ENCODE results near the gene ECI2.

DNA sequence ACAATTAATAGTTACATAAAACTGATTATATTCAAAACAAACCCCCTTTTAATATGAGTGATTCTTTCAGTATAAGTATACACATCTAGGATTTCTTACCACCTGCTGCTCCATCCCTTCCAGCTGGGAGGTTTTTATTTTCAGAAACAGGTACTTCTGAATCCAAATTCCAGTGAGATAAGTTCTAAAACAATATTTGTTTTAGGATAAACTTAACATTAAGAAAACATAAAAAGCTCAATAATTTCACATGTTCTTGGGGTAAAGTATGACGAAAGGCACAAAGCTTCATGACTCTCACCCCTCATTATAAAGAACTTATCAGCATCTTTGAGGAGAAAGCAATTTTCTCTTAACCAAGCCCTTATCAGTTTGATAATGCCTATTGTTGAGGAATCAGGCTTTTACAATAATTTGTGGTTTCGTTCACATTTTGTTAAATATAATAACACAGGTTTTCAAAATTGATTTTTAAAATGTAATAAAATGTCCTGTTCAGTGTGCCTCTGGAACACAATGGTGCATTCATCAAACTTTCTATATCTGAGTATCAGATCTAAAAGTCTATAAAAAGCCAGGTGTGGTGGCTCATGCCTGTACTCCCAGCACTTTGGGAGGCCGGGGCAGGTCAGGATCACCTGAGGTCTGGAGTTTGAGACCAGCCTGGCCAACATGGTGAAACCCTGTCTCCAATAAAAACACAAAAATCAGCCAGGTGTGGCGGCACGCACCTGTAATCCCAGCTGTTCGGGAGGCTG, 60.7 kb downstream of the ECI2 start:
- no peak for TF ChIP-seq POLR2A (IDR thresholded peaks at IDR 0.05)
- TF ChIP-seq, protein P1, sequence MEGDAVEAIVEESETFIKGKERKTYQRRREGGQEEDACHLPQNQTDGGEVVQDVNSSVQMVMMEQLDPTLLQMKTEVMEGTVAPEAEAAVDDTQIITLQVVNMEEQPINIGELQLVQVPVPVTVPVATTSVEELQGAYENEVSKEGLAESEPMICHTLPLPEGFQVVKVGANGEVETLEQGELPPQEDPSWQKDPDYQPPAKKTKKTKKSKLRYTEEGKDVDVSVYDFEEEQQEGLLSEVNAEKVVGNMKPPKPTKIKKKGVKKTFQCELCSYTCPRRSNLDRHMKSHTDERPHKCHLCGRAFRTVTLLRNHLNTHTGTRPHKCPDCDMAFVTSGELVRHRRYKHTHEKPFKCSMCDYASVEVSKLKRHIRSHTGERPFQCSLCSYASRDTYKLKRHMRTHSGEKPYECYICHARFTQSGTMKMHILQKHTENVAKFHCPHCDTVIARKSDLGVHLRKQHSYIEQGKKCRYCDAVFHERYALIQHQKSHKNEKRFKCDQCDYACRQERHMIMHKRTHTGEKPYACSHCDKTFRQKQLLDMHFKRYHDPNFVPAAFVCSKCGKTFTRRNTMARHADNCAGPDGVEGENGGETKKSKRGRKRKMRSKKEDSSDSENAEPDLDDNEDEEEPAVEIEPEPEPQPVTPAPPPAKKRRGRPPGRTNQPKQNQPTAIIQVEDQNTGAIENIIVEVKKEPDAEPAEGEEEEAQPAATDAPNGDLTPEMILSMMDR (IDR thresholded peaks at IDR 0.05): no peak
